GM12865 (cell line): Measurements from ENCODE around the gene ARID3A.
A peak's percentile ranks its signal among the peaks of the same experiment; 100 is the strongest.
"Not testable (repeated sequence)": the region's sequence is repeated elsewhere in the genome, so short reads cannot be mapped to it uniquely, and the experiment has no call there.

ENCODE experiments used
- DNase-seq: peaks from one replicate; pipeline ENCODE4 v3.0.0; 2010; ENCODE audit warnings: low read depth
- H3K4me3 ChIP-seq: 2 replicates; pipeline ENCODE4 v1.5.1; 2011; ENCODE audit warnings: mild to moderate bottlenecking, low read depth, low read length, control low read depth
- CTCF ChIP-seq: IDR thresholded peaks from 2 replicates; pipeline ENCODE4 v1.5.1; 2011; ENCODE audit warnings: low read length, control low read depth, low read depth, inconsistent platforms; ENCODE audit not compliant: insufficient read depth; ENCODE audit errors: missing control alignments

Gene ARID3A

GRCh38 chr19:925526-926322 is at the start of gene ARID3A:
TSS of gene ARID3A (plus strand) at chr19:926035. CDS start at chr19:929529, 3,494 bp downstream.
- peak within 1 kb of the TSS; percentile 87 for H3K4me3 ChIP-seq
- no peak for TF ChIP-seq CTCF
- peak; percentile 95 for DNase-seq

GRCh38 chr19:876089-876488 is 49.7 kb upstream of the ARID3A start:
- DNase-seq, result no peak
- no peak overlapping the region for H3K4me3 ChIP-seq
- TF ChIP-seq CTCF, result no peak

GRCh38 chr19:876780-877314 is 49.0 kb upstream of the ARID3A start:
- DNase-seq, result no peak
- no peak overlapping the region for H3K4me3 ChIP-seq
- TF ChIP-seq CTCF, result no peak

- DNase-seq, H3K4me3 ChIP-seq: not testable (repeated sequence)
These were observed 47.7 kb upstream of the ARID3A start for GRCh38 chr19:877992-878660.

GRCh38 chr19:878751-879561 is 46.9 kb upstream of the ARID3A start:
- not testable (repeated sequence) for H3K4me3 ChIP-seq, DNase-seq

GRCh38 chr19:879711-880438 is 46.0 kb upstream of the ARID3A start:
- no peak for TF ChIP-seq CTCF
- H3K4me3 ChIP-seq, result no peak overlapping the region
- no peak for DNase-seq

- no peak for TF ChIP-seq CTCF
- no peak overlapping the region for H3K4me3 ChIP-seq
- DNase-seq, result no peak
These were observed 44.3 kb upstream of the ARID3A start for GRCh38 chr19:881385-882071.
